ENCODE measurements around the gene AFM. TPM values are rescaled to one million over a fixed set of nuclear protein-coding genes. Genes with fewer than 3 reads are reported as not detected.

AFM gene, protein sequence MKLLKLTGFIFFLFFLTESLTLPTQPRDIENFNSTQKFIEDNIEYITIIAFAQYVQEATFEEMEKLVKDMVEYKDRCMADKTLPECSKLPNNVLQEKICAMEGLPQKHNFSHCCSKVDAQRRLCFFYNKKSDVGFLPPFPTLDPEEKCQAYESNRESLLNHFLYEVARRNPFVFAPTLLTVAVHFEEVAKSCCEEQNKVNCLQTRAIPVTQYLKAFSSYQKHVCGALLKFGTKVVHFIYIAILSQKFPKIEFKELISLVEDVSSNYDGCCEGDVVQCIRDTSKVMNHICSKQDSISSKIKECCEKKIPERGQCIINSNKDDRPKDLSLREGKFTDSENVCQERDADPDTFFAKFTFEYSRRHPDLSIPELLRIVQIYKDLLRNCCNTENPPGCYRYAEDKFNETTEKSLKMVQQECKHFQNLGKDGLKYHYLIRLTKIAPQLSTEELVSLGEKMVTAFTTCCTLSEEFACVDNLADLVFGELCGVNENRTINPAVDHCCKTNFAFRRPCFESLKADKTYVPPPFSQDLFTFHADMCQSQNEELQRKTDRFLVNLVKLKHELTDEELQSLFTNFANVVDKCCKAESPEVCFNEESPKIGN
- total RNA-seq (not detected), polyA plus RNA-seq (ENCODE audit: insufficient read depth in 1 of 8, insufficient read length in 8 of 8, low replicate concordance in 1 of 8) (under 1 TPM in 2 of 8 donors, not detected in 6; 0.10 to 0.12 TPM)
- long read RNA-seq, donor 1 = 0 reads
- long read RNA-seq, donor 2 = 0 reads
- long read RNA-seq, donor 3, partial matches to known transcripts = 0 of 1 reads
- long read RNA-seq, donor 3, other reads (novel, unspliced or antisense) = 0 of 1 reads
- long read RNA-seq, donor 4 = 0 reads
- long read RNA-seq, donor 5 = 0 reads
- long read RNA-seq, donor 6 = 0 reads
- long read RNA-seq, donor 7 = 0 reads
- long read RNA-seq, donor 8 = 0 reads
- long read RNA-seq, donor 9 = 0 reads
- long read RNA-seq, donor 10 = 0 reads
- long read RNA-seq, donor 11 = 0 reads

DNA sequence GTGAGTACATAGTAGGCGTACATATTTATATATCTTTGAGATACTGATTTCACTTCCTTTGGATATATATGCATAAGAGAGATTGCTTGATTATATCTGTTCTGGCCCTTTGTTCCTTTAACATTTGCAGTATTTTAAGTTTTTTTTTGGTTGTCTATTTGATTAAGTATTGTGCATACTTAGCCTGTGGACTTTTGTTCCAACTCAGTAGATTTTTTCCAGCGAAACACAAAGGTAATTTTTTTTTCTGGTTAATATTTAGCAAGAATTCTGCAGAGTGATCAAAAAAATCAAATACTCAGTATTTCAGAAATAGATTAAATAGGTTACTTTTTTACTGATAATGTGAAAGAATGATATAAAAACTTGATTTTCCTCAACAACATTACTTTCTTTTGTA is at the start of gene AFM:
Gene AFM (plus strand): TSS at position 388 of the 400 bp plus-strand sequence. CDS start 31 bp downstream, outside the sequence.
- H3K27ac ChIP-seq (ENCODE audit: low read length) = no peak within 1 kb of the TSS

DNA sequence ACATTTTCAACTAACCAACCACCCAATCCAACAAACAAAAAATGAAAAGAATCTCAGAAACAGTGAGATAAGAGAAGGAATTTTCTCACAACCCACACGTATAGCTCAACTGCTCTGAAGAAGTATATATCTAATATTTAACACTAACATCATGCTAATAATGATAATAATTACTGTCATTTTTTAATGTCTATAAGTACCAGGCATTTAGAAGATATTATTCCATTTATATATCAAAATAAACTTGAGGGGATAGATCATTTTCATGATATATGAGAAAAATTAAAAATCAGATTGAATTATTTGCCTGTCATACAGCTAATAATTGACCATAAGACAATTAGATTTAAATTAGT is 49.8 kb upstream of the AFM start:
- no CpG with 5 or more reads among the region's 1 CpG for WGBS (ENCODE audit: insufficient coverage)
- Histone ChIP-seq H3K27ac (ENCODE audit: low read length) (no peak overlapping the region), H3K4me1 (ENCODE audit: control insufficient read depth, insufficient read depth, low read length) (no peaks in the 10 kb centered on the region), H3K36me3 (ENCODE audit: control insufficient read depth, insufficient read depth, low read length) (no peaks in the 10 kb centered on the region), H3K27me3 (ENCODE audit: control insufficient read depth, insufficient read depth, low read length) (no peaks in the 10 kb centered on the region), H3K4me3 (ENCODE audit: low read length) (no peak overlapping the region), H3K9me3 (replicated peaks; ENCODE audit: control insufficient read depth, low read depth, low read length) (no peaks in the 10 kb centered on the region)
- no peak for DNase-seq

More for the DNA sequence above, at the start of gene AFM:
- no CpG with 5 or more reads among the region's 2 CpGs for WGBS (ENCODE audit: insufficient coverage)
- Histone ChIP-seq H3K4me1 (ENCODE audit: control insufficient read depth, insufficient read depth, low read length) (no peaks in the 10 kb centered on the region), H3K27me3 (ENCODE audit: control insufficient read depth, insufficient read depth, low read length) (no peaks in the 10 kb centered on the region), H3K4me3 (ENCODE audit: low read length) (no peak within 1 kb of the TSS), H3K36me3 (ENCODE audit: control insufficient read depth, insufficient read depth, low read length) (no peaks in the 10 kb centered on the region), H3K9me3 (replicated peaks; ENCODE audit: control insufficient read depth, low read depth, low read length) (peaks cover 2% of the 10 kb centered on the region)
- DNase-seq = no peak

DNA sequence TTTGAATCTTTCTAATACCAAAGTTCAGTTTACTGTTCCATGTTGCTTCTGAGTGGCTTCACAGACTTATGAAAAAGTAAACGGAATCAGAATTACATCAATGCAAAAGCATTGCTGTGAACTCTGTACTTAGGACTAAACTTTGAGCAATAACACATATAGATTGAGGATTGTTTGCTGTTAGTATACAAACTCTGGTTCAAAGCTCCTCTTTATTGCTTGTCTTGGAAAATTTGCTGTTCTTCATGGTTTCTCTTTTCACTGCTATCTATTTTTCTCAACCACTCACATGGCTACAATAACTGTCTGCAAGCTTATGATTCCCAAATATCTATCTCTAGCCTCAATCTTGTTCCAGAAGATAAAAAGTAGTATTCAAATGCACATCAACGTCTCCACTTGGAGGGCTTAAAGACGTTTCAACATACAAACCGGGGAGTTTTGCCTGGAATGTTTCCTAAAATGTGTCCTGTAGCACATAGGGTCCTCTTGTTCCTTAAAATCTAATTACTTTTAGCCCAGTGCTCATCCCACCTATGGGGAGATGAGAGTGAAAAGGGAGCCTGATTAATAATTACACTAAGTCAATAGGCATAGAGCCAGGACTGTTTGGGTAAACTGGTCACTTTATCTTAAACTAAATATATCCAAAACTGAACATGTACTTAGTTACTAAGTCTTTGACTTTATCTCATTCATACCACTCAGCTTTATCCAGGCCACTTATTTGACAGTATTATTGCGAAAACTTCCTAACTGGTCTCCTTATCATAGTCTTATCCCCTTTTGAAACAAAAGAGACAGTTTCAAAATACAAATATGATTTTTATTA is 49.2 kb upstream of the AFM start:
- no peak for DNase-seq
- Histone ChIP-seq H3K9me3 (replicated peaks; ENCODE audit: control insufficient read depth, low read depth, low read length) (no peaks in the 10 kb centered on the region), H3K27me3 (ENCODE audit: control insufficient read depth, insufficient read depth, low read length) (no peaks in the 10 kb centered on the region), H3K27ac (ENCODE audit: low read length) (no peak overlapping the region), H3K4me3 (ENCODE audit: low read length) (no peak overlapping the region), H3K36me3 (ENCODE audit: control insufficient read depth, insufficient read depth, low read length) (no peaks in the 10 kb centered on the region), H3K4me1 (ENCODE audit: control insufficient read depth, insufficient read depth, low read length) (no peaks in the 10 kb centered on the region)
- no CpG with 5 or more reads among the region's 5 CpGs for WGBS (ENCODE audit: insufficient coverage)

DNA sequence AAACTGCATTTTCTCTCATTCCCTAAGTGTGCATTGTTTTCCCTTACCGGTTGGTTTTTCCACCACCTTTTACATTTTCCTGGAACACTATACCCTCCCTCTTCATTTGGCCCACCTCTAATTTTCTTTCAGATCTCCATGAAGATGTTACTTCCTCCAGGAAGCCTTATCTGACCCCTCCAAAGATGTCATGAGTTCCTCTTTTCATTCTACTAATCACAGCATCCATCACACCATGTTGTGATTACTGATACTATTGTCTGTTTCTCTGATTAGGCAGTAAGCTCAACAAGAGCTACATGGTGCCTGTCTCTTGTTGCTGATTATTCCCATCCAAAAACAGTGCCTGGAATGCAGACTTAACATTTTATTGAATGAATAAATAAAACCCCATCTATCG is 48.4 kb upstream of the AFM start:
- Histone ChIP-seq H3K4me1 (ENCODE audit: control insufficient read depth, insufficient read depth, low read length) (no peaks in the 10 kb centered on the region), H3K4me3 (ENCODE audit: low read length) (no peak overlapping the region), H3K27ac (ENCODE audit: low read length) (no peak overlapping the region), H3K9me3 (replicated peaks; ENCODE audit: control insufficient read depth, low read depth, low read length) (no peaks in the 10 kb centered on the region), H3K36me3 (ENCODE audit: control insufficient read depth, insufficient read depth, low read length) (no peaks in the 10 kb centered on the region), H3K27me3 (ENCODE audit: control insufficient read depth, insufficient read depth, low read length) (no peaks in the 10 kb centered on the region)
- DNase-seq = no peak
- 90% methylated on average over 1 of the region's 2 CpGs for WGBS (ENCODE audit: insufficient coverage)

DNA sequence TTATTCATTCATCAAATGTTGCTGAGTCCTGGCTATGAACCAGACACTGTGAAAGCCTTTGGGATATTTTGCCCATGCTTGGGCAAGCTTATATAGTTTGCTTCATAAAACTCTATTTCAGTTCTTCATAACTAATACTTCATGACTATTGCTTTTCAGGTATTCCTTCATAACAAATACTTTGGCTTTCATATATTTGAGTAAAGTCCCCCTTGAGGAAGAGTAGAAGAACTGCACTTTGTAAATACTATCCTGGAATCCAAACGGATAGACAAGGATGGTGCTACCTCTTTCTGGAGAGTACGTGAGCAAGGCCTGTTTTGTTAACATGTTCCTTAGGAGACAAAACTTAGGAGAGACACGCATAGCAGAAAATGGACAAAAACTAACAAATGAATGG is 47.2 kb upstream of the AFM start:
- peak; percentile 3 for DNase-seq
- 31% methylated on average over 3 of the region's 3 CpGs for WGBS (ENCODE audit: insufficient coverage)
- Histone ChIP-seq H3K9me3 (replicated peaks; ENCODE audit: control insufficient read depth, low read depth, low read length) (no peaks in the 10 kb centered on the region), H3K27ac (ENCODE audit: low read length) (no peak overlapping the region), H3K36me3 (ENCODE audit: control insufficient read depth, insufficient read depth, low read length) (no peaks in the 10 kb centered on the region), H3K27me3 (ENCODE audit: control insufficient read depth, insufficient read depth, low read length) (no peaks in the 10 kb centered on the region), H3K4me1 (ENCODE audit: control insufficient read depth, insufficient read depth, low read length) (no peaks in the 10 kb centered on the region), H3K4me3 (ENCODE audit: low read length) (no peak overlapping the region)

DNA sequence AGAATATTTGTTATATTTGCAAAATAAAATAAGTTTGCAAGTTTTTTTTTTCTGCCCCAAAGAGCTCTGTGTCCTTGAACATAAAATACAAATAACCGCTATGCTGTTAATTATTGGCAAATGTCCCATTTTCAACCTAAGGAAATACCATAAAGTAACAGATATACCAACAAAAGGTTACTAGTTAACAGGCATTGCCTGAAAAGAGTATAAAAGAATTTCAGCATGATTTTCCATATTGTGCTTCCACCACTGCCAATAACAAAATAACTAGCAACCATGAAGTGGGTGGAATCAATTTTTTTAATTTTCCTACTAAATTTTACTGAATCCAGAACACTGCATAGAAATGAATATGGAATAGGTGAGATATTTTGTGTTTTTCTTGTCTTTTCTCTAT is 45.6 kb upstream of the AFM start, which contains the start of gene AFP:
Gene AFP (plus strand): TSS at position 238 of the 400 bp plus-strand sequence. CDS start 42 bp downstream, at position 280.
- Histone ChIP-seq H3K36me3 (ENCODE audit: control insufficient read depth, insufficient read depth, low read length) (no peaks in the 10 kb centered on the region), H3K9me3 (replicated peaks; ENCODE audit: control insufficient read depth, low read depth, low read length) (no peaks in the 10 kb centered on the region), H3K27me3 (ENCODE audit: control insufficient read depth, insufficient read depth, low read length) (no peaks in the 10 kb centered on the region), H3K27ac (ENCODE audit: low read length) (no peak within 1 kb of the TSS), H3K4me1 (ENCODE audit: control insufficient read depth, insufficient read depth, low read length) (no peaks in the 10 kb centered on the region), H3K4me3 (ENCODE audit: low read length) (no peak within 1 kb of the TSS)
- WGBS (ENCODE audit: insufficient coverage) = no CpG with 5 or more reads among the region's 1 CpG
- DNase-seq = no peak

DNA sequence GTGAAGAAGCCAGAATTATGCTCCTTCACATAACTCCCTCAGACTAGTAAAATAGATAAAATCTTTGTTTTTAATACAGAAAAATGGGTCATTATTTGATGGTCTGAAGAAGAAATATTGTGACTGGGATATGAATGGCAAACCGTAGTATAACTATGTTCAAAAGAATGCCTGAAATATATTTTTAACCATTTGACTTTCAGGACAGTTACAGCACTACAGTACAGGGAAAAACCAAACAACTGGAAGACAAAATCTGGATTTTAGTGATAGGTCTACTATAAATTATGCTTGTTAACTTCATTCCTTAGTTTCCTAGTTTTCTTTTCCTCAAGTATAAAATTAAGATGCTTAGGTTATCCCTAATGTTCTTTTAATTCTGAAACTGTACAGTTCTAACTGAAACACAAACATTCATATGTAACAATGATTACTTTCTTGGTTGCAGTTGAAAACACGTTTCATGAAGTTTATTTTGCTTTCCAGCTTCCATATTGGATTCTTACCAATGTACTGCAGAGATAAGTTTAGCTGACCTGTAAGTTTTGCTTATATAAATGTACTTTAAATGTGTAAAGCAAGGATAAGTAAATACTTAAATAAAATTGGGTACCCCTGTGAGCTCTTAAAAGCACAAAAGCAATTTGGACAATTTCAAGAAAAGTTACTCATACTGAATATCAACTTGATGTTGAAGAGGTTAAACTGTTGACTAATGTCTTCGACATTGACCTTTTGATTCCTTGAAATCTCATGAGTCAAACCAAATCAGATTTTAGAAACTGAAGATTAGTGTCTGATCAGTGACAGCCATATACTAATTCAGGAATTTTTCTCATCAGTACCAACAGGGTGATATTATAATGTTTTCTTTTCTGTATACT is 44.6 kb upstream of the AFM start:
- WGBS (ENCODE audit: insufficient coverage) = no CpG with 5 or more reads among the region's 3 CpGs
- H3K27me3 ChIP-seq (ENCODE audit: control insufficient read depth, insufficient read depth, low read length) = no peaks in the 10 kb centered on the region
- no peaks in the 10 kb centered on the region for H3K4me1 ChIP-seq (ENCODE audit: control insufficient read depth, insufficient read depth, low read length)
- DNase-seq = no peak
- no peak overlapping the region for H3K4me3 ChIP-seq (ENCODE audit: low read length)
- H3K9me3 ChIP-seq (replicated peaks; ENCODE audit: control insufficient read depth, low read depth, low read length) = no peaks in the 10 kb centered on the region
- no peak overlapping the region for H3K27ac ChIP-seq (ENCODE audit: low read length)
- H3K36me3 ChIP-seq (ENCODE audit: control insufficient read depth, insufficient read depth, low read length) = no peaks in the 10 kb centered on the region

DNA sequence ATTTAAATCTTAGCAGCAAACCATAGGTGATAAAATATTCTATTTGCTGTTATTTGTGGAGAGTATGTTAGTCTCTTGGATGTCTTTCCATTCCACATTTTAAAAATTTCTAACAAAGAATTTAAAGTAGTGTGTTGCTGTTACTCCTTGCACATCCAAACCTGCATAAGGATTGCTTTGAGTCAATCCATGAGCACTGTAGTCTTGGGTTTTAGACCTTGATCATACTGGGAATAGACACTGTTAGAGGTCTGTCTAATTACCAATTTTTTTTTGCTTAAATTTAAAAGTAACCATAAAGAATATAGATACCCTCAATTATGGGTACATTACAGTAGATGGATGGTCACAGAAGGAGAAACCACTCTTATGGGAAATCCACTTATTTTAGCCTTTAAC is 44.0 kb upstream of the AFM start:
- H3K27ac ChIP-seq (ENCODE audit: low read length) = no peak overlapping the region
- H3K4me3 ChIP-seq (ENCODE audit: low read length) = no peak overlapping the region
- no peaks in the 10 kb centered on the region for H3K4me1 ChIP-seq (ENCODE audit: control insufficient read depth, insufficient read depth, low read length)
- H3K9me3 ChIP-seq (replicated peaks; ENCODE audit: control insufficient read depth, low read depth, low read length) = no peaks in the 10 kb centered on the region
- H3K36me3 ChIP-seq (ENCODE audit: control insufficient read depth, insufficient read depth, low read length) = no peaks in the 10 kb centered on the region
- DNase-seq = no peak
- no peaks in the 10 kb centered on the region for H3K27me3 ChIP-seq (ENCODE audit: control insufficient read depth, insufficient read depth, low read length)

DNA sequence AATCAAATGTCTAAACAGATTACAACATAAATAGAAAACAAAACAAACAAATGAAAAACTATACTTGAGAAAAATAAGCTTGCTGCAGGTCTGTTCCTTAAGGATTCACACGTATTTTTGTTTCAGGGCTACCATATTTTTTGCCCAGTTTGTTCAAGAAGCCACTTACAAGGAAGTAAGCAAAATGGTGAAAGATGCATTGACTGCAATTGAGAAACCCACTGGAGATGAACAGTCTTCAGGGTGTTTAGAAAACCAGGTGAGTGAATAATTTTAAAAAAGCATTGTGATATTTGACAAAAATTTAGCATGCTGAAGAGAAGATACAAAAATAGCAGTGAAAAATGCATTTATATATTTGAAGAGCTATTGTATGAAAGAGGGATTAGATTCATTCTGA is 43.5 kb upstream of the AFM start:
- H3K36me3 ChIP-seq (ENCODE audit: control insufficient read depth, insufficient read depth, low read length) = no peaks in the 10 kb centered on the region
- H3K4me3 ChIP-seq (ENCODE audit: low read length) = no peak overlapping the region
- no CpG with 5 or more reads among the region's 1 CpG for WGBS (ENCODE audit: insufficient coverage)
- DNase-seq = no peak
- H3K27ac ChIP-seq (ENCODE audit: low read length) = no peak overlapping the region
- H3K27me3 ChIP-seq (ENCODE audit: control insufficient read depth, insufficient read depth, low read length) = no peaks in the 10 kb centered on the region
- H3K4me1 ChIP-seq (ENCODE audit: control insufficient read depth, insufficient read depth, low read length) = no peaks in the 10 kb centered on the region
- no peaks in the 10 kb centered on the region for H3K9me3 ChIP-seq (replicated peaks; ENCODE audit: control insufficient read depth, low read depth, low read length)
